ENCODE data around the gene AQP12A. TPM values are rescaled to one million over a fixed set of nuclear protein-coding genes. Genes with fewer than 3 reads are reported as not detected.
"Not testable (repeated sequence)": the region's sequence is repeated elsewhere in the genome, so short reads cannot be mapped to it uniquely, and the experiment has no call there.

AQP12A gene
- total and polyA plus RNA-seq, 3 experiments from 2014 or later: not detected

DNA sequence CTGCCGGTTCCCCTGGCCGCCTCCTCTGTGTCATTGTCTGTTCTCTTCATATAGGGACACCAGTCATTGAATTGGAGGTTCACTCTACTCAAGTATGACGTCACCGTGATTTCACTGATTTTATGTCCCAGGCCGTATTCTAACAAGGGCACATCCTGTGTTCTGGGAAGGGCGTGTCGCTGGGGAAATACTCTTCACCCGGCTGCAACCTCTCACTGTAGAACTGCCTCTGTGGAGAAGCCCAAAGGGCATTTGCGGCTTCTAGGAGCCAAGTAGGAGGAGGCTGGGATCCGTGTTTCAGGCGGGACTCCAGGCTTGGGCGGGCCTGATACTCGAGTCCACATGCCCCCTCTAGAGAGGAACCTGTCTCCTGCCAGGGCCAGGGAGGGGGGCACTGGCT lies 4.8 kb downstream of the AQP12A start:
- H3K27ac ChIP-seq (ENCODE audit: low read depth, low read length); H3K27ac Mint-ChIP-seq; H3K4me1 Mint-ChIP-seq; CTCF ChIA-PET; H3K36me3 Mint-ChIP-seq; H3K4me3 ChIP-seq (ENCODE audit: low read length); H3K9me3 Mint-ChIP-seq; H3K4me1 ChIP-seq (ENCODE audit: insufficient read depth, low read length); POLR2A ChIA-PET; H3K9me3 ChIP-seq (ENCODE audit: low read length); H3K4me3 Mint-ChIP-seq; H3K27me3 Mint-ChIP-seq; H3K27me3 ChIP-seq (ENCODE audit: insufficient read depth, low read length, poor library complexity, severe bottlenecking); H3K36me3 ChIP-seq (ENCODE audit: insufficient read depth, low read length); DNase-seq: not testable (repeated sequence)

DNA sequence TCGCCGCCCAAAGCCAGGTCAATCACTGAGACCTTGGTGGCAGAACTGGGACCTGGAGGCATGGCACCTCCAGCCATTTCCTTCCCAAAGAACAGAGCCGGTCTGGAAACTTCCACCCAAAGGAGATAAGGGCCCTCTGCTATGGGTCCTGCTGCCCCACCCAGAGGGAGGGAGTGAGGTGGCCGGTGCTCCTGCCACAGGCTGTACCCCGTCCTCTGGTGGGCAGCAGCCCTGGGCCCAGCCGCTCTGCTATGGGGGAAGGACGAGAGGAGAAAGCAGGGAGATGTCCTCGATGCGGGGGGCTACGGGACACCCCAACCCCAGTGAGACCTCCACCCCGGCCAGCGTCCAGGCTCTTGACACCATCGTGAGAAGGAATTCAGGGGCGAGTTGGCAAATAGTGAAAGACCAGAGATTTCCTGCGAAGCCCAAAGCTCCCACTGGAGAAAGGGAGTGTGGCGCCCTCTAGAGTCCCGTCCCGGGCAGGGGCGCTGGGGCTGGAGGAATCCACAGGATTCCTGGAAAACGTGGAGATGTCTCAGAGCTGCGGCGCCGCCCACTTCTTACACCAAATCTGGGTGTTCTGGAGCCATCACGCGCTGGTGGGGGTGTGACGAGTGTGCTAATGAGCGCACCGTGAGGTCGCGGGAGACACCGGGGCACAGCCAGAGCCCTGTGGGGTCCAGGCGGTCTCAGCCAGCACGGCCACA lies 7.3 kb downstream of the AQP12A start:
- H3K4me3 Mint-ChIP-seq; H3K36me3 ChIP-seq (ENCODE audit: insufficient read depth, low read length); H3K27me3 ChIP-seq (ENCODE audit: insufficient read depth, low read length, poor library complexity, severe bottlenecking); H3K27ac ChIP-seq (ENCODE audit: low read depth, low read length); H3K36me3 Mint-ChIP-seq; H3K9me3 Mint-ChIP-seq; CTCF ChIA-PET; H3K27me3 Mint-ChIP-seq; H3K9me3 ChIP-seq (ENCODE audit: low read length); POLR2A ChIA-PET; H3K4me1 Mint-ChIP-seq; H3K4me3 ChIP-seq (ENCODE audit: low read length); H3K27ac Mint-ChIP-seq; H3K4me1 ChIP-seq (ENCODE audit: insufficient read depth, low read length); DNase-seq: not testable (repeated sequence)

DNA sequence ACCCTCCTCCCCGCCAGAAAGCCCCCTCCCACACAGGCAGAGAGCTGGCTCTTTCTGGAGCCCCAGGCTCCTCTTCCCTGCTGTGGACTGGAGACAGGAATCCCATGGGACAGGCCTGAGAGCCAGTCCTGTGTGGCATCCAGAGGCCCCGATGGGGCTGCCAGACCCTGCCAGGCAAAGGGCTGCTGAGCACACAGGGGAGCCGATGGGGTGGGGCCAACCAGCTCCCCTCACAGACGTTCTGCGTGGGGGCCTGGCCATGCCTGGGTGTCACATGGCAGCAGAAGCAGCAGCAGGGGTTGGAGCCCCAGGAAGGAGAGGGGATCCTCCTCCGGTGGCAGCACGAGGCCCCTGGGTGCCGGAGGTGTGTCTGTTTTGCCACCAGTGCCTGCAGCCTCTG lies 8.2 kb downstream of the AQP12A start:
- H3K27ac ChIP-seq (ENCODE audit: low read depth, low read length); H3K4me1 Mint-ChIP-seq; DNase-seq; H3K4me3 ChIP-seq (ENCODE audit: low read length); H3K27ac Mint-ChIP-seq; CTCF ChIA-PET; H3K9me3 ChIP-seq (ENCODE audit: low read length); H3K36me3 Mint-ChIP-seq; POLR2A ChIA-PET; H3K4me3 Mint-ChIP-seq; H3K9me3 Mint-ChIP-seq; H3K27me3 Mint-ChIP-seq; H3K36me3 ChIP-seq (ENCODE audit: insufficient read depth, low read length); H3K27me3 ChIP-seq (ENCODE audit: insufficient read depth, low read length, poor library complexity, severe bottlenecking); H3K4me1 ChIP-seq (ENCODE audit: insufficient read depth, low read length): not testable (repeated sequence)

DNA sequence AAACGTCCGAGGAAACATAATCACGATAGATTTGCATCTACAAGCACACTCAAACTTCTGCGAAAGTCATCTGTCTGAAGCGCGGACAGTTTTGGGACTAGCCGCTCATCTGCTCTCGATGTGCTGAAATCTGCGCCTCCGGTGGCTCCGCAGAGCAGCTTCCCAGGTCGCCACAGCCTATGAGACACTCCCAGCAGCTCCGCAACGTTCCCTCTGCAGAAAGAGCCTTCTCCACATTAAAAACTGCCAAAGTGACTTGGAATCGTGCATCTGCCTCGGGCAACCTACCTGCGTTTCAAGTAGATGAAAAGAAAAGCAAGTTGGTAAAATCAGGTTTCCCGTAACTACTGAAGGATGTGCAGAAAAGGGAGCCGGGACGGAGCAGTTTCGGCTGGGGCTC lies 8.9 kb downstream of the AQP12A start:
- Mint-ChIP-seq H3K4me1 (peaks cover 10 to 12% (median 12%) of the 10 kb centered on the region in 3 donors), H3K27me3 (peaks cover 8 to 15% of the 10 kb centered on the region in 2 donors)
- CTCF ChIA-PET; H3K4me3 ChIP-seq (ENCODE audit: low read length); H3K27ac Mint-ChIP-seq; DNase-seq; H3K9me3 ChIP-seq (ENCODE audit: low read length); H3K4me3 Mint-ChIP-seq; H3K36me3 ChIP-seq (ENCODE audit: insufficient read depth, low read length); H3K27ac ChIP-seq (ENCODE audit: low read depth, low read length); H3K9me3 Mint-ChIP-seq; POLR2A ChIA-PET; H3K36me3 Mint-ChIP-seq; H3K27me3 ChIP-seq (ENCODE audit: insufficient read depth, low read length, poor library complexity, severe bottlenecking): not testable (repeated sequence)
- H3K4me1 ChIP-seq (ENCODE audit: insufficient read depth, low read length): peaks cover 13% of the 10 kb centered on the region

DNA sequence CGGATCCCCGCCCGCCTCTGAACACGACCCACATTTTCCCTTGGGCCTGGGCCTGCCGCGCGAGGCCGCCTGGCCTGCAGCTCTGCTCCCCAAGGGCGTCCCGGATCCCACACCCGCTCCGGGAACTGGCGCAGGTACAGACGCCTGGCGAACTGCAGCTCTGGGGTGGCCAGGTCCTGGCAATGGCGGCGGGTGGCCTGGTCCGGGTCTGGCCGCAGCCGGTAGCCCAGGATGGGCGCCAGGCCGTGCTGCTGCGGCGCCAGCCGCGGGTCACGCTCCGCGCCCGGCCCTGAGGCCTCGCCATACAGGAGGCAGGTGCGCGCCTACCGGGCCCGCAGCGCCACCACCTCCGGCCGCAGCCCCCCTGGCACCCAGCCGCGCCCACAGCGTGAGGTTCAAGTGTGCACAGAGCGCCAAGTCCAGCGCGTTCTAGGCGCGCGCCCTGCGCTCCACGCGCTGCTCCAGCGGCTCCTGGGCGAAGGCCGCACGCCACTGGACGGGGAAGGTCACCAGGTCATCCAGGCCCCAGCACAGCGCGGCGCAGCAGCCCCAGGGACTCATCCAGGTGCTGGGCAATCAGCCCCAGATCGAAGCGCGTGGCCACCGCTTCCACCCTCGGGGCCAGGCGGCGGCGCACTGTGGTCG lies 9.5 kb downstream of the AQP12A start:
- Mint-ChIP-seq H3K27me3 (peaks cover 8 to 17% of the 10 kb centered on the region in 2 donors), H3K36me3 (no peaks in the 10 kb centered on the region), H3K27ac (no peak overlapping the region), H3K4me3 (no peak overlapping the region), H3K4me1 (peaks cover 11 to 13% (median 13%) of the 10 kb centered on the region in 3 donors), H3K9me3 (no peaks in the 10 kb centered on the region)
- Histone ChIP-seq H3K27me3 (ENCODE audit: insufficient read depth, low read length, poor library complexity, severe bottlenecking) (no peaks in the 10 kb centered on the region), H3K4me1 (ENCODE audit: insufficient read depth, low read length) (peaks cover 13% of the 10 kb centered on the region), H3K27ac (ENCODE audit: low read depth, low read length) (no peak overlapping the region), H3K4me3 (ENCODE audit: low read length) (no peak overlapping the region), H3K36me3 (ENCODE audit: insufficient read depth, low read length) (no peaks in the 10 kb centered on the region), H3K9me3 (ENCODE audit: low read length) (no peaks in the 10 kb centered on the region)
- POLR2A ChIA-PET: no interaction called here
- no peak for DNase-seq
- CTCF ChIA-PET: no interaction called here

- Mint-ChIP-seq H3K27ac (no peak overlapping the region), H3K4me3 (no peak overlapping the region), H3K36me3 (no peaks in the 10 kb centered on the region), H3K4me1 (peaks cover 11 to 13% (median 13%) of the 10 kb centered on the region in 3 donors), H3K9me3 (no peaks in the 10 kb centered on the region), H3K27me3 (peaks cover 8 to 21% of the 10 kb centered on the region in 2 donors)
- ChIA-PET POLR2A (no interaction called here), CTCF (no interaction called here)
- H3K36me3 ChIP-seq (ENCODE audit: insufficient read depth, low read length): no peaks in the 10 kb centered on the region
- H3K9me3 ChIP-seq (ENCODE audit: low read length): no peaks in the 10 kb centered on the region
- peak in 1 of 5 donors; percentile 43 for DNase-seq
- no peaks in the 10 kb centered on the region for H3K27me3 ChIP-seq (ENCODE audit: insufficient read depth, low read length, poor library complexity, severe bottlenecking)
- no peak overlapping the region for H3K27ac ChIP-seq (ENCODE audit: low read depth, low read length)
- peaks cover 13% of the 10 kb centered on the region for H3K4me1 ChIP-seq (ENCODE audit: insufficient read depth, low read length)
- H3K4me3 ChIP-seq (ENCODE audit: low read length): no peak overlapping the region
Measured at GRCh38 chr2:240701736-240702639, 10.3 kb downstream of the AQP12A start.

DNA sequence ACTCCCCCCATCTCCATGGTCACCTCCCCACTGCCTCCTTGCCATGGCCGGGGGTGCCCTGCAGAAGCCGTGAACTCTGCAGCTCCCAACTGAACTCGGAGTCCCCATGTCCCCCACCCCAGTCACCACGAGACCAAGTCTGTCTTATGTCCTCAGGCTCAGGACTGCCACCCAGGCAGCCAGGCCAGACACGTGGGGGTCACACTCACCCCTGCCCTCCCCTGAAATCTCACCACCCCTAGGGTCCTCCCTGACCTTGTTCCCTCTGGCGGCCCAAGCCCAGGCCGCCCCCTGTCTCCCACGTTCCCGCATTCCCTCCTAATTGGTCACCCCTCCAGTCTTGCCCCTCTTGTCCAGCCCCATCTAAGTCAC lies 11.0 kb downstream of the AQP12A start:
- Histone ChIP-seq H3K4me1 (ENCODE audit: insufficient read depth, low read length) (peaks cover 13% of the 10 kb centered on the region), H3K4me3 (ENCODE audit: low read length) (no peak overlapping the region), H3K27me3 (ENCODE audit: insufficient read depth, low read length, poor library complexity, severe bottlenecking) (no peaks in the 10 kb centered on the region), H3K36me3 (ENCODE audit: insufficient read depth, low read length) (no peaks in the 10 kb centered on the region), H3K27ac (ENCODE audit: low read depth, low read length) (no peak overlapping the region), H3K9me3 (ENCODE audit: low read length) (no peaks in the 10 kb centered on the region)
- CTCF ChIA-PET: interaction anchor here (1.1 kb wide), 1 partner anchor 142 kb away, joined by 3 read pairs; no protein-coding TSS in a partner anchor
- H3K4me3 Mint-ChIP-seq: no peak overlapping the region
- H3K4me1 Mint-ChIP-seq: peaks cover 11 to 13% (median 13%) of the 10 kb centered on the region in 3 donors
- H3K27ac Mint-ChIP-seq: no peak overlapping the region
- no peak for DNase-seq
- H3K36me3 Mint-ChIP-seq: no peaks in the 10 kb centered on the region
- no peaks in the 10 kb centered on the region for H3K9me3 Mint-ChIP-seq
- peaks cover 8 to 21% of the 10 kb centered on the region in 2 donors for H3K27me3 Mint-ChIP-seq
- POLR2A ChIA-PET: no interaction called here
